HT-29 (cell line): ENCODE data around the gene NEGR1. TPM values are rescaled to one million over a fixed set of nuclear protein-coding genes. Genes with fewer than 3 reads are reported as not detected.
"Not testable (repeated sequence)": the region's sequence is repeated elsewhere in the genome, so short reads cannot be mapped to it uniquely, and the experiment has no call there.

Source experiments
- DNase-seq: peaks from one replicate; pipeline ENCODE4 v3.0.0-alpha.2; 2015; ENCODE audit warnings: low spot score
- total RNA-seq: library from RNA; depleted of rRNA; stranded (reverse); fragments of >200 nt; shearing (Covaris generic); gene quantifications from 2 replicates; pipeline ENCODE4 v1.2.3, GENCODE V29; 2014; rRNA removed

NEGR1 gene
- total RNA-seq: not detected in 2 replicates

DNA sequence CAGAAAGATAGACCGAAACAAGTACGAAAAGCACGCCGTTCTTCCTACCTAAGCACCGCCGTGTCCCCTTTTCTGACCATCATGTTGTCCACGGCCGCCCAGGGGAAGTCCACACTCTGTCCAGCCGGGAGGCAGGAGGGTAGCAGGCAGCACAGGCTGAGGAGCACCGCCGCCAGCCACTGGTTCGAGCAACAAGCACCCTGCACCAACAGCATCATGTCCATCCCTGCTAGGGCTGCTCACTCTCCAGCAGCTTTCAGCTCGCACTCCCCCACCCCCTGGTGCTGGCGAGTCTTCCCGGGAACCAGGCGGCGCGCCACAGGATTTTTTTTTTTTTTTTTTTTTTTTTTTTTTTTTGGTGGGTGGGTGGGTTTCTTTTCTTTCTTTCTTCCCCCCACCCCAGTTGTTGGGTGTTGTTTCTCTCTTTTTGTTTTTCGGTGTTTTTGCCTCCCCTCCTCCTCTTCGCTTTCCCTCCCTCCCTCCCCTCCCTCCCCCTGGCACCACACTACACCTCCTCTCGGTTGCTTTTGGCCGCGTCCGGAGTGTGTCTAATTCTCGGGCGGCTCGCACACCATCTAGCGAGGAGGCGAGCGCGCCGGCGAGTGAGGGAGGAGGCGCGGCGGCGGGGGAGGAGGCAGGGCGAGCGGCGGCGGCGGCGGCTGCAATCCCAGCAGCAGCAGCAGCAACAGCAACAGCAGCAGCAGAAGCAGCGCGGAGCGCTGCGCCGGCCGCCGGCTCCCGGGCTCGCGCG, at the start of gene NEGR1:
TSS of gene NEGR1 (minus strand) at position 269 of the 751 bp plus-strand sequence.
- peak; percentile 59 for DNase-seq

DNA sequence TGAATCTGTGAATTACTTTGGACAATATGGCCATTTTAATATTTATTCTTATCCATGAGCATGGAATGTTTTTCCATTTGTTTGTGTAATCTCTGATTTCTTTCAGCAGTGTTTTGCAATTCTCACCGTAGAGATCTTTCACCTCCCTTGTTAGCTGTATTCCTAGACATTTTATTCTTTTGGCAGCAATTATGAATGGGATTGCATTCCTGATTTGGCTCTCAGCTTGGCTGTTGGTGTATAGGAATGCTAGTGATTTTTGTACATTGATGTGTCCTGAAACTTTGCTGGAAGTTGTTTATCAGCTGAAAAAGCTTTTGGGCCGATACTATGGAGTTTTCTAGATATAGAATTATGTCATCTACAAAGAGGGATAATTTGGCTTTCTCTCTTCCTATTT, 44.2 kb upstream of the NEGR1 start:
- DNase-seq: no peak

DNA sequence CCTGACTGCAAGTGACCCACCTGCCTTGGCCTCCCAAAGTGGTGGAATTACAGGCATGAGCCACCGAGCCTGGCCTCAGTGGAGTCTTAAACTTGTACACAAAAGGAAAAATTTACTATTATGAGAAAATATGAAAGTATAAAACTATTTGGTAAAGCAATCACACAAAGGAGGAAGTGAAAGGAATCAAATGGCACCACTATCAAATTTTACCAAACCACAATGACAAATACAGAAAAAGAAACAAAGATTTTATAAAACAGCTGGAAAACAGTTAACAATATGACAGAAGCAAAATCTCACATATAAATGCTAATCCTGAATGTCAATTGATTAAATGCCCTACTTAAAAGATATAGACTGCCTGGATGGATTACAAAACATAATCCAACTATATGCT, 42.1 kb upstream of the NEGR1 start:
- no peak for DNase-seq

- no peak for DNase-seq
Measured at GRCh38 chr1:72322910-72323309, 40.6 kb upstream of the NEGR1 start.

- DNase-seq: no peak
Measured at GRCh38 chr1:72296501-72296900, 14.2 kb upstream of the NEGR1 start.

GRCh38 chr1:72288886-72289285, 6.5 kb upstream of the NEGR1 start:
- no peak for DNase-seq

- DNase-seq: no peak
Measured at GRCh38 chr1:72286401-72286800, 4.1 kb upstream of the NEGR1 start.

DNA sequence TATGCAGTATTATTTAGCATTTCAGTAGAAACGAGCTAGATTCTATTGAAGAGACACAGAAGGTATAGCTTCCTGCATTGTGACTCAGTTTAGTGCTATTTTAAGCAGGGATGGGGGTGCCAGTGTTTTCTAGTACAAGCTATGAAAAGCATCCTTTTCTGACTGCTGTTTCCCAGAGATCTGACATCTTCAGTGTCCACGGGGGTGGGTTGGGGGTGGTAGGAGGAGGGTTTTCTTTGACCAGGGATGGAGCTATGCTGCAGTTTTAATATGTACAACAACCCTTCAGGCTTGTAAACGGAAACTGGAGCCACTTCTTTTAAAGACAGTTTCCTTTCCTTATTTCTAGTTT, 2.7 kb upstream of the NEGR1 start:
- no peak for DNase-seq

DNA sequence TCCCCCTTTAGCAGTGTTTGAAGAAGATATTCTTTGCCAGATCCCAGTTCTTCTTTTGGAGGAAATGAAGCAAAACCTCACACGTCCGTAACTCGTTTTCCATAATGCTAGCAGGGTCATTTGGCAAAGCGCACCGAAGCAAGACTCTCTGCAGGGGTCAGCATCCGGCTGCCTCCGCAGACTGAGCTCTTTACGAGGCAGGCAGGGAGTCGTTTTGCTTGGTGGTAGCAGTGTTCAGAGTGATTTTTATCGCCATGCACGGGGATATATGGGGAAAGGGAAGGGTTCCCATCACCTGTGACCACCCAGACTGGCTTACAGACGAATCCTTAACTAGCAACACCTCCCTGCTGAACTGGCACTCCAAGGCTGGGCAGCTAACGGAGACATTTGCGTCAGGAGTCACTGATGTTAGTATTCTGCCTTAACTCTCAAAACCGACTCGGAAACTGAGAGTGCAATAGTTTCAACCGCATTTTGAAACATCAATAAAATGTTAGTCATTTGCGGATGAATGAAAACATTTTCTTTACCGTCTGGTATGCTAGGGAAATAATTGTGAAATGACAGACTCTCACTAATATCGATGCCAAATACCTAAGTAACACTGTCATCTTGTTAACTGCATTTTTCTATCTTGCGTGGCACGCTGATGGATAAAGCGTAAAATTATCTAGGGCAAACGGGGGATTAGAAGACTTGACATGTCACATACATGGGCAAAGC, 2.2 kb upstream of the NEGR1 start:
- DNase-seq: no peak

DNA sequence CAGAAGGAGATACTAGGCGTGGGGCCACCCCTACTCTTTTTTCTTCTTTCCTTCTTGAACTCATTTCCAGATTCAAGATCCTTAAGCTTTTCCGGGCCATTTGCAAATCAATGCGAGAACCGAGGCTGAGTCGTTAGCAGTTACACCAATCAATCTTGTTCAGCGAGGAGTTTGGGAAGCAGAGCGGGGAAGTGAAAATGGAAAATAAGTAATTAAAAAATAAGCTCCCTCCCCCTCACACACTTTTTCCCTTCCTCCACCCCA, 1.7 kb upstream of the NEGR1 start:
- DNase-seq: no peak

GRCh38 chr1:72283307-72284083, 1.2 kb upstream of the NEGR1 start:
- DNase-seq: no peak

DNA sequence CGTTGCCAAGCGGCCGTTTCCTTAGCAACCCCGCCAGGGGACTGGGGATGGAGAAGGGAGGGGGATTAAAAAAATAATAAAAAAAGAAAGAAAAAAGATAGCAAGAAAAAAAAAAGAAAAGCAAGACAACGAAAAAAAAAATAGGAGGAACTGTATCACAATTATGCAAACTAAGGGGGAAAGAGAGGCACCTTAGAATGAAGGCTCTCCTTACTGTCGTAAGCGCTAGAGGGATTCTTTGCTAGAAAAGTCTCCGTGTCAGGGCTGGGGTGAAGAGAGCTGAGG, 625 bp upstream of the NEGR1 start:
- DNase-seq: no peak

- DNase-seq: no peak
Measured at GRCh38 chr1:72281637-72282270, 585 bp downstream of the NEGR1 start.

GRCh38 chr1:72281144-72281543, 1.2 kb downstream of the NEGR1 start:
- DNase-seq: no peak

DNA sequence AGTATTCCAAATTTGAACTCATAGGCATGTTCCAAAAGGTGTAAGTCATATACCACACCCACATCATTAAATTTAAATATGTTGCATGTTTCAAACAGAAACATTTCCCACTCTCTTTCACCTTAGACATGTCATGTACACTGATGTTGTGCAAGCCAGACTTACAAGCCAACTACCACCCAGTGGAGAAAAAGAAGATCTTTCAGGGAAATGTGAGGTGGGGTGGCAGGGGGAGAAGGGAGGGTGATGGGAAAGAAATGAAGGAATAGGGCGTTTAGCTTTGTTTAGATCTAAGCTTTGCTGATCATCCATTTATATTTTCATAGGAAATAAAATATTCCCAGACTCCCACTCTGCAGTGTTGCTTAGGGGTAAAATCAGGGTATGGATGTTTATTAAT, 1.6 kb downstream of the NEGR1 start:
- no peak for DNase-seq

DNA sequence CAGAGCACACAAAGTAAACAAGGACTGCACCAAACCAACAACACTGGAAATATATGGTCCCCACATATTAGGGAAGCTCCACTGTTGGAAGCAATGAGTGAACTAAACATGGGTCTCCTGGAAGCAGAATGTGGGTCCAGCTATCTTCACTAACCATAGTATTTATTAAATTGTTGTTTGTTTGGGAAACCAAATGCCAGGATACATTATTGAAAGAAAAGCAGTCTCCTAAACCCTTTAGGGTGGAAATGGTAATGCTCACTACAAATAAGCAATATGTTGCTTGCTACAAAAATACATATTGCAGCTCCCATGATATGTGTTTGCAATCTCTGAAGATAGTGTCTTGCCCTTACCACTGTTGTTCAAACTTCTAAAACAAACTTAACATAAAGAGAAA, 2.2 kb downstream of the NEGR1 start:
- DNase-seq: no peak

- DNase-seq: no peak
Measured at GRCh38 chr1:72278461-72278860, 3.9 kb downstream of the NEGR1 start.

DNA sequence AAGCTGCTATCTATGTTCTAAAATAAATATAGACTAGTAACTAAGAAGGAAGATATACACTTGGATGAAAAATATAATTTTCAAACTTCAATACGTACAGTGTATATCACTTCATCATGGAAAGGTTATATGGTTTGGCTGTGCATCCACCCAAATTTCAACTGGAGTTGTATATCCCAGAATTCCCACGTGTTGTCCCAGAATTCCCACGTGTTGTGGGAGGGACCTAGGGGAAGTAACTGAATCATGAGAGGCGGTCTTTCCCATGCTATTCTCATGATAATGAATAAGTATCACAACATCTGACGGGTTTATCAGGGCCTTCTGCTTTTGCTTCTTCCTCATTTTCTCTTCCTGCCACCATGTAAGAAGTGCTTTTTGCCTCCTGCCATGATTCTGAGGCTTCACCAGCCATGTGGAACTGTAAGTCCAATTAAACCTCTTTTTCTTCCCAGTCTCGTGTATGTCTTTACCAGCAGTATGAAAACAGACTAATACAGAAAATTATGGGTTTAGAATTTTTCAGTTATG, 10.7 kb downstream of the NEGR1 start:
- DNase-seq: no peak

- DNase-seq: no peak
Measured at GRCh38 chr1:72262735-72263134, 19.6 kb downstream of the NEGR1 start.

GRCh38 chr1:72253132-72253531, 29.2 kb downstream of the NEGR1 start:
- DNase-seq: no peak

DNA sequence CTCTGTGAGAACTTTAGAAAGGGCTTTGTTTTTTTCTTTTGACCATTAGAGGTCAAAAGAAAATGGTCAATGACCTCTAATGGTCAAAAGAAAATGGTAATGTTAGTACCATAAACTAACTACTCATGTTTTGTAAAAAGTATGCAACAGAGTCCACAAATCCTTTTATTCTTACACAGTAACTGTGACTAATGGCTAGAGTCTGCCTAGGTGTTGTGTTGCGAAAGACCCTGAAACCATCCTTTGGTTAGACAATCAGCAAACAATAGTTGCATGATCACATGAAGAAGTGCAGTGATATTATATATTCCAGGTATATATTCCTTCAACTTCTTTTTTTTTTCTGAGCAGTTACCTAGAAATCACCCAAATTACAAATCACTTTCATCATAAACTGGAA, 40.9 kb downstream of the NEGR1 start:
- no peak for DNase-seq

DNA sequence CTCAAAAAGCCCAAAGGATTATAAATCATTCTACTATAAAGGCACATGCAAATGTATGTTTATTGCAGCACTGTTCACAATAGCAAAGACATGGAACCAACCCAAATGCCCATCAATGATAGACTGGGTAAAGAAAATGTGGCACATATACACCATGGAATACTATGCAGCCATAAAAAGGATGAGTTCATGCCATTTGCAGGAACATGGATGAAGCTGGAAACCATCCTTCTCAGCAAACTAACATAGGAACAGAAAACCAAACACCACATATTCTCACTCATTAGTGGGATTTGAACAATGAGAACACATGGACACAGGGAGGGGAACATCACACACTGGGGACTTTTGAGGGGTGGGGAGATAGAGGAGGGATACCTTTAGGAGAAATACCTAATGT, 46.4 kb downstream of the NEGR1 start:
- DNase-seq: not testable (repeated sequence)
